Raji (cell line): ENCODE measurements around the gene RHBDL2.

ENCODE experiments used
- POLR2A ChIP-seq: IDR thresholded peaks from 2 replicates; pipeline ENCODE4 v1.6.1; 2011; ENCODE audit warnings: low read depth, low read length, control low read depth; ENCODE audit not compliant: insufficient read depth

Gene RHBDL2

GRCh38 chr1:38860454-38860795, 81.2 kb downstream of the RHBDL2 start:
- TF ChIP-seq POLR2A, result no peak

DNA sequence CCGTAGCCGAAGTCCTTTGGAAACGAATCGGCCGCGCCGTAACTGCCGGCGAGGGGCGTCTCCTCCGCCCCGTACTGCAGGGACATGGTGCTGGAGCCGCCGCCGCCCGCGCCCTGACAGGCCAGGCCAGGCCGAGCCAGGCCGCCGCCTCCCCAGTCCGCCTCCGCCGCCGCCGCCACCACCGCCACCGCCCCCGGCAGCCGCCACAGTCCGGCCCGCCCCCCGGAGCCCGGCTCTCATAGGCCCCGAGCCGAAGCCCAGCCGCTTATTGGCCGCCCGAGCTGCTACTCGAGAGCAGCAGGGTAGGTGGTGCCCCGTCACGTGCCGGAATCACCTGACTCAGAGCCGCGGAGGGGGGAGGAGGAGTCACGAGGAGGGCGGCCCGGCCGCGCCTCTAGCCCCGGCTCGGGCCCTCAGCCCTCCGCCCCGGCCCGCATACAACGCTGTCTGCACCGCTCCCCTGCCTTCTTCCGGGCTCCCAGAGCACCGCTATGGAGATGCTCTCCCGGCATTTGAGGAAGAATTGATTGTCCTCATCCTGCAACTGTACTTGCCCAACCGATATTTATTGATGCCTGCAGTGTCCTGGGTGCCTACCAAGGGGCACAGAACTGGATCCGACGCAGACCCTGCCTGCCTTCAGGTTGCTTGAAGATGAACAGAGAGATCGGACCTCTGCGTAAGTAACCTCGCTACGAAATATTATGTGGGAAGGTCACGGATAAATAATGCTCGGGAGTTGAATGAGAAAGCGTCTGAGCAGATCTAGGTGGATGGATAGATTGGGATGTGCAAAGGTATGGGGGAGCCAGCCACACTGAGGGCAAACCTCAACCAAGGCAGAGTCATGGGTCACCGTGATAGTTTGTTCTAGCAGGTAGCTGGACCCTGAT, 81.8 kb downstream of the RHBDL2 start, which contains the start of gene RRAGC:
TSS of gene RRAGC (minus strand) at position 212 of the 893 bp plus-strand sequence. CDS start at position 86, 126 bp downstream.
- TF ChIP-seq POLR2A, result peak; percentile 79; the same call in 1 of the 2 replicates

DNA sequence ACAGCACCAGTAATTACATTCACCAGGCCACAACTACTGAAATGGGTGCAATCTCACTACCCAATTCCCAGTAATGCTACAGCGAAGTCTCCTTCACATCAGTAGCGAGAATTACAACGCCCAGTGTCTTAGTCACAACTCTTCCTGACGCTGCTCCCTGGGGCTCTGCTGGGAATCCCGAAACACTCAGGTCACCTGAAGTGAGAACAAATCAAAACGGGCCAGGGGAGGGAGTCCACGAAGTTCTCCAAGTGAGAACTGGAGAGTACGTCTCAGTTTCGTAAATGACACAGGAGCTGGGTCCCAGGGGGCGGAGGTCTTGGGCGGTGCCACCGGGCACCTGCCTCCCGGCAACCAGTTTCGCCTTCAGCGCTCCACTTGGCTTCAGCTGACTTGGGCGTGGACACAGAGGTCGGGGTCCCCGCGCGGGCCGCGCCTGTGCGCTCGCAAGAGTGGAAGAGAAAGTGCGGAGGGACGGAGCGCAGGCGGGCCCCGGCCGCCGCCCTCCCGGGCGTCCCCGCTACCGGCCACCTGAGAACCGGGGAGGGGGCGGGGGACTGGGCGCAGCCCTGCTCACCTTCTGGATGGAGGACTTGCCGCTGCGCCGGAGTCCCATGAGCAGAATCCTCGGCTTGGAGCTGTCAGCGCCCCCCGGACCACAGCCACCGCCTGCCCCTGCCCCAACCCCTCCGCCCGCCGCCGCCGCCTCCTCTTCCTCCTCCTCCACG, 82.6 kb downstream of the RHBDL2 start:
- no peak for TF ChIP-seq POLR2A

DNA sequence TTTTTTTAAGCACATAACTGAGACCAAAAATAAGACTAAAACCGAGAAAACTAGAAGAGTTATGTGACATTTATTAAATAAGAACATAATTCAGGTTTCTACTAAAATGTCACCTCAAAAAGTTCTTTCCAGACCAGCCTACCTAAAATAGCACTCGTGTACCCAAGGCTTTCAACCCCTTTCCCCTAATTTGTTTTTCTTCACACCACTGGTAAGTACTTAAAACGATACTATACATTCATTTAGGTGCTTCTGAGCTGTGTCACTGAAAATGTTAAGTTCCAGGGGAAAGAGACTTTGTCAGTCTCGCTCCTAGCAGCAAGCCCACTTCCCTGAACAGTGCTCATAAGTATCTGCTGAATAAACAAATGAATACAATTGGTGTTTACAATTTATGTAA, 88.8 kb downstream of the RHBDL2 start:
- no peak for TF ChIP-seq POLR2A

DNA sequence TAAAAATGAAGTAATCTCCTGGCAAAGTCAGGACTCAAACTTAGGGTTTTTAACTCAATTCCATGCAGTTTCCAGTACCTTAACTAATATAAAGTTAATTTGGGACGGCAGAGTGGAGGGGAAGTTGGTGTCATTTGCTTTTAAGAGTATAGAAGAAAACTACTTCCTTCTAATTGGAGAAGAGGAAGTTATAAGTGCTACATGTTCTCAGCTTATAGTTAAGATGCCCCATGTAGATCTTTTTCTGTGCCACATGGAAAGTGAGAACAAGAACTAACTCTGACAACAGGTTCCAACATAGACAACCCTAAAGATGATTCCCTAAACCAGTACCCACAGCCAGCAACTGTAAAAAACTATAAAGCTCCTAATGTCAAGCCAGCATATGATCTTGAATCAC, 93.6 kb downstream of the RHBDL2 start:
- TF ChIP-seq POLR2A, result no peak

GRCh38 chr1:38846210-38846609, 95.4 kb downstream of the RHBDL2 start:
- TF ChIP-seq POLR2A, result no peak

GRCh38 chr1:38840281-38840680, 101.3 kb downstream of the RHBDL2 start:
- no peak for TF ChIP-seq POLR2A

DNA sequence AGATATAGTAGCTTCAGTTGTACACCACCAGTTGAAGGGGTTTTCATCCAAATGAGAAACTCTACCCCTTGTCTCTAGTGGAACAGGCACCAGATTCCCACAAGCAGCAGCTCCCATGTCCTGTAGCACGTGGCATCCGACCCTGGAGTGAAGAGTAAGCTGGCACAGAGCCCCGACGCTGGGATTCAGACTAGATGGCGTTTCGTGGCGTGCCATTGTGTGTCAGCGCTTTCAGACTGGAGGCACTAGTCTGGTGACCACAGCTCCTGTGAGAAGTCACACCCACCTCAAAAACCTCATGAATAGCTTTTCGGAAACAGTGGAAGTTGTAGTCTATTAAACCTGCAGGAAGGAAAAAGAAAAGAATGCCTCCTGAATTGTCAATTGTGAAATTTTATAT, 102.3 kb downstream of the RHBDL2 start:
- TF ChIP-seq POLR2A, result no peak
